Urinary bladder (tissue), 4 donors: ENCODE results near the gene DUS1L. TPM values are rescaled to one million over a fixed set of nuclear protein-coding genes. Genes with fewer than 3 reads are reported as not detected.

Experiments used
- DNase-seq: peaks from one replicate; pipeline ENCODE4 v3.0.0-alpha.2; 2015; ENCODE audit errors: extremely low spot score
- H3K27ac ChIP-seq: one replicate; pipeline ENCODE4 v1.5.1; 2013; ENCODE audit warnings: low read depth, mild to moderate bottlenecking, moderate library complexity
- H3K36me3 ChIP-seq: one replicate; pipeline ENCODE4 v1.6.1; 2013; ENCODE audit warnings: mild to moderate bottlenecking, moderate library complexity; ENCODE audit not compliant: insufficient read depth
- H3K4me1 ChIP-seq: one replicate; pipeline ENCODE4 v1.6.1; 2013; ENCODE audit warnings: mild to moderate bottlenecking, moderate library complexity; ENCODE audit not compliant: insufficient read depth
- H3K4me3 ChIP-seq: one replicate; pipeline ENCODE4 v1.5.1; 2013; ENCODE audit warnings: low read depth, low read length
- WGBS: extraction: QIAGEN DNeasy Blood & Tissue Kit; methylation state at CpG from one replicate; pipeline ENCODE4 v1.1.7; 2013; 5-methylcytosine and 5-hydroxymethylcytosine counted together
- polyA plus RNA-seq: library from polyadenylated mRNA; stranded (reverse); fragments of 200-250 nt; gene quantifications from one replicate; pipeline ENCODE4 v1.2.3, GENCODE V29; 2013
- total RNA-seq: library from RNA; depleted of rRNA; stranded (reverse); fragments of >200 nt; gene quantifications from one replicate; pipeline ENCODE4 v1.2.3, GENCODE V29; 2014
- donor health status: healthy with polysubstance abuse.
- donor health status: healthy.

Gene DUS1L
- total and polyA plus RNA-seq, 2 donors, result 24.5 to 67.5 TPM

GRCh38 chr17:82080789-82081464, 15.3 kb upstream of the DUS1L start:
- DNase-seq, result no peak
- Histone ChIP-seq H3K4me3 (no peak overlapping the region), H3K36me3 (peaks cover 28% of the 10 kb centered on the region), H3K4me1 (no peaks in the 10 kb centered on the region), H3K27ac (no peak overlapping the region)
- 92% methylated on average over 44 of the region's 44 CpGs for WGBS

GRCh38 chr17:82080048-82080788, 14.6 kb upstream of the DUS1L start:
- Histone ChIP-seq H3K4me1 (no peaks in the 10 kb centered on the region), H3K4me3 (no peak overlapping the region), H3K27ac (no peak overlapping the region), H3K36me3 (peaks cover 23% of the 10 kb centered on the region)
- 88% methylated on average over 36 of the region's 36 CpGs for WGBS
- DNase-seq, result no peak

GRCh38 chr17:82079001-82079677, 13.5 kb upstream of the DUS1L start:
- Histone ChIP-seq H3K36me3 (peaks cover 21% of the 10 kb centered on the region), H3K4me3 (no peak overlapping the region), H3K4me1 (no peaks in the 10 kb centered on the region), H3K27ac (no peak overlapping the region)
- DNase-seq, result no peak
- 92% methylated on average over 47 of the region's 47 CpGs for WGBS

- Histone ChIP-seq H3K4me3 (no peak overlapping the region), H3K36me3 (peaks cover 14% of the 10 kb centered on the region), H3K27ac (no peak overlapping the region), H3K4me1 (no peaks in the 10 kb centered on the region)
- WGBS, result 93% methylated on average over 18 of the region's 18 CpGs
- DNase-seq, result no peak
Observed at GRCh38 chr17:82078433-82078832, 12.8 kb upstream of the DUS1L start.

- no peak overlapping the region for H3K27ac ChIP-seq
- H3K4me1 ChIP-seq, result no peaks in the 10 kb centered on the region
- H3K36me3 ChIP-seq, result peaks cover 12% of the 10 kb centered on the region
- peak; percentile 15 for DNase-seq
- H3K4me3 ChIP-seq, result no peak overlapping the region
- 61% methylated on average over 28 of the region's 28 CpGs for WGBS
Observed at GRCh38 chr17:82077617-82078358, 12.2 kb upstream of the DUS1L start.

GRCh38 chr17:82076785-82077591, 11.4 kb upstream of the DUS1L start:
- WGBS, result 56% methylated on average over 21 of the region's 21 CpGs
- DNase-seq, result no peak
- H3K27ac ChIP-seq, result no peak overlapping the region
- peaks cover 6% of the 10 kb centered on the region for H3K36me3 ChIP-seq
- H3K4me3 ChIP-seq, result no peak overlapping the region
- H3K4me1 ChIP-seq, result no peaks in the 10 kb centered on the region

GRCh38 chr17:82076018-82076784, 10.6 kb upstream of the DUS1L start:
- H3K27ac ChIP-seq, result no peak overlapping the region
- 80% methylated on average over 25 of the region's 25 CpGs for WGBS
- DNase-seq, result no peak

GRCh38 chr17:82073446-82073845, 7.8 kb upstream of the DUS1L start:
- H3K4me1 ChIP-seq, result no peaks in the 10 kb centered on the region

More at GRCh38 chr17:82076018-82076784, 10.6 kb upstream of the DUS1L start:
- Histone ChIP-seq H3K4me3 (no peak overlapping the region), H3K4me1 (no peaks in the 10 kb centered on the region), H3K36me3 (peaks cover 3% of the 10 kb centered on the region)

GRCh38 chr17:82072827-82073226, 7.2 kb upstream of the DUS1L start:
- H3K4me3 ChIP-seq, result no peak overlapping the region
- WGBS, result 83% methylated on average over 6 of the region's 6 CpGs
- DNase-seq, result no peak
- H3K27ac ChIP-seq, result no peak overlapping the region
- H3K36me3 ChIP-seq, result no peaks in the 10 kb centered on the region
- H3K4me1 ChIP-seq, result no peaks in the 10 kb centered on the region

More at GRCh38 chr17:82073446-82073845, 7.8 kb upstream of the DUS1L start:
- no peak overlapping the region for H3K27ac ChIP-seq
- no peak for DNase-seq
- 86% methylated on average over 9 of the region's 9 CpGs for WGBS
- no peak overlapping the region for H3K4me3 ChIP-seq
- no peaks in the 10 kb centered on the region for H3K36me3 ChIP-seq

- no peak for DNase-seq
- Histone ChIP-seq H3K4me3 (no peak overlapping the region), H3K4me1 (peaks cover 4% of the 10 kb centered on the region), H3K36me3 (no peaks in the 10 kb centered on the region), H3K27ac (no peak overlapping the region)
Observed at GRCh38 chr17:82070611-82071010, 5.0 kb upstream of the DUS1L start.

GRCh38 chr17:82065193-82065637, 389 bp downstream of the DUS1L start:
- Histone ChIP-seq H3K27ac (peak overlapping the region; percentile 45), H3K4me3 (peak overlapping the region; percentile 94), H3K4me1 (peaks cover 4% of the 10 kb centered on the region), H3K36me3 (no peaks in the 10 kb centered on the region)
- no peak for DNase-seq
- 1% methylated on average over 47 of the region's 47 CpGs for WGBS
